OCI-LY3 (cell line): ENCODE measurements around the gene TCTN1.

Experiments
- EZH2phosphoT487 ChIP-seq: fragments of 200-600 bp; shearing (Covaris generic); IDR thresholded peaks from 2 replicates; pipeline ENCODE4 v1.6.1; 2018; ENCODE audit warnings: antibody characterized with exemption, mixed run types, low read depth
- TF ChIP-seq, protein P1 (sequence below): fragments of 200-600, 300-600 bp; sonication (generic); IDR thresholded peaks from 2 replicates; pipeline ENCODE4 v1.5.1; 2014; ENCODE audit warnings: antibody characterized with exemption, low read length, low read depth

DNA sequence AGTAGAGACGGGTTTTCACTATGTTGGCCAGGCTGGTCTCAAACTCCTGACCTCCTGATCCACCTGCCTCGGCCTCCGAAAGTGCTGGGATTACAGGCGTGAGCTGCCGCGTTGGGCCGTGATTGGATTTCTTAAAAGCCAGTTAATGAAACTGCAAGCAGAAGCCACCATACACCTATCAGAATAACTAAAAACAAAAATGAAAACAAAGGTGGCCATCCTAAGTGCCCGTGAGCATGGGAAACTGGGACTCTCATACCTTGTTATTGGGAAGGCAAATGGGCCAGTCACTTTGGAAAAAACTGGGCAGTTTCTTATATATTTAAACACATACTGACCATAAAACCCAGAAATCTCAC is 7.7 kb upstream of the TCTN1 start:
- TF ChIP-seq, protein P1, sequence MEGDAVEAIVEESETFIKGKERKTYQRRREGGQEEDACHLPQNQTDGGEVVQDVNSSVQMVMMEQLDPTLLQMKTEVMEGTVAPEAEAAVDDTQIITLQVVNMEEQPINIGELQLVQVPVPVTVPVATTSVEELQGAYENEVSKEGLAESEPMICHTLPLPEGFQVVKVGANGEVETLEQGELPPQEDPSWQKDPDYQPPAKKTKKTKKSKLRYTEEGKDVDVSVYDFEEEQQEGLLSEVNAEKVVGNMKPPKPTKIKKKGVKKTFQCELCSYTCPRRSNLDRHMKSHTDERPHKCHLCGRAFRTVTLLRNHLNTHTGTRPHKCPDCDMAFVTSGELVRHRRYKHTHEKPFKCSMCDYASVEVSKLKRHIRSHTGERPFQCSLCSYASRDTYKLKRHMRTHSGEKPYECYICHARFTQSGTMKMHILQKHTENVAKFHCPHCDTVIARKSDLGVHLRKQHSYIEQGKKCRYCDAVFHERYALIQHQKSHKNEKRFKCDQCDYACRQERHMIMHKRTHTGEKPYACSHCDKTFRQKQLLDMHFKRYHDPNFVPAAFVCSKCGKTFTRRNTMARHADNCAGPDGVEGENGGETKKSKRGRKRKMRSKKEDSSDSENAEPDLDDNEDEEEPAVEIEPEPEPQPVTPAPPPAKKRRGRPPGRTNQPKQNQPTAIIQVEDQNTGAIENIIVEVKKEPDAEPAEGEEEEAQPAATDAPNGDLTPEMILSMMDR = no peak
- TF ChIP-seq EZH2phosphoT487 = no peak
